Measurements from ENCODE around the gene CPTP.

CPTP gene

DNA sequence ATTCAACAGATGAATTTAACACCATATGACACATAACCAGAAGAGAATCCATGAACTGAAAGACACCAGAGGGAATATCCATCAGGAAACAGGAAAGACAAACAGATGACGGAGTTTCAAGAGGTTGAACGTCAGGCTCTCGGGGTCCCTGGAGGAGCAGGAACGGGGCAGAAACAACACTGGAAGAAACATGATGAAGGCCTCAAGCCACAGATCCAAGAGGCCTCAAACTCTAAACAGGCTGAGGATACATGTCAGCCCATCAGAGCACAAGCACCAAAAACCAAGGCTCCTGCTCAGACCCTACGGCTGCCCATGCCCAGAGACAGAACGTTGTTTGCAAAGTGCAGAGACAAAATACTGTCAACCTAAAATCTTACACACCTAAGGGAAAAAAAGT is 7.2 kb upstream of the CPTP start:
- Histone ChIP-seq H3K36me3 (ENCODE audit: insufficient read depth, low read length) (peaks cover 59% of the 10 kb centered on the region), H3K9ac (ENCODE audit: low read depth, low read length) (no peak overlapping the region), H3K4me3 (ENCODE audit: low read length) (no peak overlapping the region), H3K27me3 (ENCODE audit: control insufficient read depth, insufficient read depth, low read length) (no peaks in the 10 kb centered on the region), H3K4me1 (ENCODE audit: control insufficient read depth, insufficient read depth, low read length) (peaks cover 32% of the 10 kb centered on the region), H3K4me2 (ENCODE audit: low read length) (no peak overlapping the region), H3K9me3 (replicated peaks; ENCODE audit: low read length) (no peaks in the 10 kb centered on the region)

DNA sequence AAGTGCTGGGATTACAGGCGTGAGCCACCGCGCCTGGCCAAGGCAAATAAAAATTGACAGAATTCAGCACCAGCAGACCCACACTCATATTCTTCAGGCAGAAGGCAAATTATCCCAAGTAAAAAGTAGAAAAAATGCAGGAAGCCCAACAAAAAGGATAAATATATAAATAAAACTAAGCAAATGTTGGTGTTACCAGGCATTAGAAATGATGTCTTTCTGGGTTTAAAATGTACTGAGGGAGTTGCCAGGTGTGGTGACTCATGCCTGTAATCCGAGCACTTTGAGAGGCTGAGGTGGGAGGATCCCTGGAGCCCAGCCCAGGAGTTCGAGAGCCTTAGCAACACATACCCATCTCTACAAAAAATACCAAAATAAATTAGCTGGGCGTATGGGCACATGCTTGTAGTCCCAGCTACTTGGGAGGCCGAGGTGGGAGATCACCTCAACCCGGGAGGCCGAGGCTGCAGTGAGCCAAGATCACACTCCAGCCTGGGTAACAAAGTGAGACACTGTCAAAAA is 6.4 kb upstream of the CPTP start:
- H3K4me3 ChIP-seq (ENCODE audit: low read length) = no peak overlapping the region
- H3K4me1 ChIP-seq (ENCODE audit: control insufficient read depth, insufficient read depth, low read length) = peaks cover 38% of the 10 kb centered on the region
- H3K4me2 ChIP-seq (ENCODE audit: low read length) = peak overlapping the region; percentile 28
- H3K9ac ChIP-seq (ENCODE audit: low read depth, low read length) = no peak overlapping the region
- H3K36me3 ChIP-seq (ENCODE audit: insufficient read depth, low read length) = peaks cover 51% of the 10 kb centered on the region
- H3K27me3 ChIP-seq (ENCODE audit: control insufficient read depth, insufficient read depth, low read length) = no peaks in the 10 kb centered on the region
- H3K9me3 ChIP-seq (replicated peaks; ENCODE audit: low read length) = no peaks in the 10 kb centered on the region

- H3K4me2 ChIP-seq (ENCODE audit: low read length) = no peak overlapping the region
- no peak overlapping the region for H3K9ac ChIP-seq (ENCODE audit: low read depth, low read length)
- no peaks in the 10 kb centered on the region for H3K27me3 ChIP-seq (ENCODE audit: control insufficient read depth, insufficient read depth, low read length)
- peaks cover 43% of the 10 kb centered on the region for H3K4me1 ChIP-seq (ENCODE audit: control insufficient read depth, insufficient read depth, low read length)
- H3K4me3 ChIP-seq (ENCODE audit: low read length) = no peak overlapping the region
- H3K36me3 ChIP-seq (ENCODE audit: insufficient read depth, low read length) = peaks cover 43% of the 10 kb centered on the region
- no peaks in the 10 kb centered on the region for H3K9me3 ChIP-seq (replicated peaks; ENCODE audit: low read length)
These were observed 5.6 kb upstream of the CPTP start for GRCh38 chr1:1318777-1319645.

GRCh38 chr1:1319646-1319941 is 5.0 kb upstream of the CPTP start:
- Histone ChIP-seq H3K27me3 (ENCODE audit: control insufficient read depth, insufficient read depth, low read length) (no peaks in the 10 kb centered on the region), H3K4me1 (ENCODE audit: control insufficient read depth, insufficient read depth, low read length) (peaks cover 43% of the 10 kb centered on the region), H3K9ac (ENCODE audit: low read depth, low read length) (no peak overlapping the region), H3K36me3 (ENCODE audit: insufficient read depth, low read length) (peaks cover 37% of the 10 kb centered on the region), H3K4me2 (ENCODE audit: low read length) (no peak overlapping the region), H3K9me3 (replicated peaks; ENCODE audit: low read length) (no peaks in the 10 kb centered on the region), H3K4me3 (ENCODE audit: low read length) (no peak overlapping the region)

DNA sequence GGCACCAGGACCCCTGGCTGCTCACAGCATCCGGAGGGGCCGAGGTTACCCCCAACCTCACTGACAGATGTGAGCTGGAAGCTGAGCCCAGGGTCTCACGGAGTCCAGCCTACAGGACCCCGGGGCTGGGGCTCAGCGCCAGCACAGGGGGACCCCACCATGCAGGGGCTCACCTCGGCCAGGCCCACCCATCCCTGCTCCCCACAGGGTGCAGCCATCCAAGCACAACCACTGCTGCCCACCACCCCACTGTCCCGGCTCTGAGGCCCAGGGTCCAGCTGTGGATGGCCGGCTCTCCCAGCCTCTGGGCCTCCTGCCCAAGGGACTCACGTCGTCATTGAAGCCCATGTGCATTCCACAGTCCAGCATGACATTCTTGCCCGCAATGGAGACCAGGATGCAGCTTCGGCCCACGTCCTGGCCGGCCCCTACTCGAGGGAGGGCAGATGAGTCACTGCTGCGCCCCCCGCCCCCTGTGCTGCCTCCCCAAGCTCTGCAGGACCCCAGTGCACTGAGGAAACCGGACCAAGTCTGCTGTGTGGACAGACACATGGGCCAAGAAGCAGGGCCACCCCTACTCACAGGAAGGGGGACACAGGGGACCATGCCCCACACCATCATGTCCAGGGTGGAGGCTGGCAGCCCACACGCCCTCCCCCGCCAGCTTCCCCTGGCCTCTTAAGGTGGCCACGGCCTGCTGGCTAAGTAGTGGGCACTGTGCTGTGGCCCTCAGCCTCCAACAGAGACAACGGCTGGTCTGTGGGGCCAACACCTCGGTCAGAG is 3.7 kb upstream of the CPTP start:
- H3K4me1 ChIP-seq (ENCODE audit: control insufficient read depth, insufficient read depth, low read length) = peaks cover 49% of the 10 kb centered on the region
- peak overlapping the region; percentile 62 for H3K4me2 ChIP-seq (ENCODE audit: low read length)
- no peak overlapping the region for H3K9ac ChIP-seq (ENCODE audit: low read depth, low read length)
- no peaks in the 10 kb centered on the region for H3K9me3 ChIP-seq (replicated peaks; ENCODE audit: low read length)
- H3K27me3 ChIP-seq (ENCODE audit: control insufficient read depth, insufficient read depth, low read length) = no peaks in the 10 kb centered on the region
- H3K36me3 ChIP-seq (ENCODE audit: insufficient read depth, low read length) = peaks cover 30% of the 10 kb centered on the region
- peak overlapping the region; percentile 39 for H3K4me3 ChIP-seq (ENCODE audit: low read length)

GRCh38 chr1:1321477-1321876 is 3.1 kb upstream of the CPTP start:
- Histone ChIP-seq H3K27me3 (ENCODE audit: control insufficient read depth, insufficient read depth, low read length) (no peaks in the 10 kb centered on the region), H3K9ac (ENCODE audit: low read depth, low read length) (no peak overlapping the region), H3K4me3 (ENCODE audit: low read length) (peak overlapping the region; percentile 39), H3K4me2 (ENCODE audit: low read length) (peak overlapping the region; percentile 62), H3K4me1 (ENCODE audit: control insufficient read depth, insufficient read depth, low read length) (peaks cover 51% of the 10 kb centered on the region), H3K36me3 (ENCODE audit: insufficient read depth, low read length) (peaks cover 27% of the 10 kb centered on the region), H3K9me3 (replicated peaks; ENCODE audit: low read length) (no peaks in the 10 kb centered on the region)

- no peaks in the 10 kb centered on the region for H3K9me3 ChIP-seq (replicated peaks; ENCODE audit: low read length)
- H3K4me1 ChIP-seq (ENCODE audit: control insufficient read depth, insufficient read depth, low read length) = peaks cover 51% of the 10 kb centered on the region
- H3K36me3 ChIP-seq (ENCODE audit: insufficient read depth, low read length) = peaks cover 30% of the 10 kb centered on the region
- no peaks in the 10 kb centered on the region for H3K27me3 ChIP-seq (ENCODE audit: control insufficient read depth, insufficient read depth, low read length)
- no peak overlapping the region for H3K4me3 ChIP-seq (ENCODE audit: low read length)
- H3K9ac ChIP-seq (ENCODE audit: low read depth, low read length) = no peak overlapping the region
- H3K4me2 ChIP-seq (ENCODE audit: low read length) = peak overlapping the region; percentile 15
These were observed 2.2 kb upstream of the CPTP start for GRCh38 chr1:1322418-1322817.

- no peak overlapping the region for H3K9ac ChIP-seq (ENCODE audit: low read depth, low read length)
- peaks cover 45% of the 10 kb centered on the region for H3K4me1 ChIP-seq (ENCODE audit: control insufficient read depth, insufficient read depth, low read length)
- no peaks in the 10 kb centered on the region for H3K9me3 ChIP-seq (replicated peaks; ENCODE audit: low read length)
- H3K27me3 ChIP-seq (ENCODE audit: control insufficient read depth, insufficient read depth, low read length) = no peaks in the 10 kb centered on the region
- peaks cover 32% of the 10 kb centered on the region for H3K36me3 ChIP-seq (ENCODE audit: insufficient read depth, low read length)
- H3K4me2 ChIP-seq (ENCODE audit: low read length) = peak overlapping the region; percentile 71
- H3K4me3 ChIP-seq (ENCODE audit: low read length) = no peak overlapping the region
These were observed 1.6 kb upstream of the CPTP start for GRCh38 chr1:1322952-1323351.

GRCh38 chr1:1324084-1324523 is 498 bp upstream of the CPTP start:
- no peaks in the 10 kb centered on the region for H3K27me3 ChIP-seq (ENCODE audit: control insufficient read depth, insufficient read depth, low read length)
- H3K36me3 ChIP-seq (ENCODE audit: insufficient read depth, low read length) = peaks cover 31% of the 10 kb centered on the region
- H3K9me3 ChIP-seq (replicated peaks; ENCODE audit: low read length) = no peaks in the 10 kb centered on the region
- H3K4me3 ChIP-seq (ENCODE audit: low read length) = peak overlapping the region; percentile 99
- peak overlapping the region; percentile 98 for H3K9ac ChIP-seq (ENCODE audit: low read depth, low read length)
- H3K4me1 ChIP-seq (ENCODE audit: control insufficient read depth, insufficient read depth, low read length) = peaks cover 35% of the 10 kb centered on the region
- H3K4me2 ChIP-seq (ENCODE audit: low read length) = peak overlapping the region; percentile 85

GRCh38 chr1:1325288-1326074 is 879 bp downstream of the CPTP start:
- Histone ChIP-seq H3K4me2 (ENCODE audit: low read length) (peak overlapping the region; percentile 84), H3K36me3 (ENCODE audit: insufficient read depth, low read length) (peaks cover 17% of the 10 kb centered on the region), H3K4me3 (ENCODE audit: low read length) (peak overlapping the region; percentile 99), H3K9ac (ENCODE audit: low read depth, low read length) (peak overlapping the region; percentile 95), H3K27me3 (ENCODE audit: control insufficient read depth, insufficient read depth, low read length) (no peaks in the 10 kb centered on the region), H3K9me3 (replicated peaks; ENCODE audit: low read length) (no peaks in the 10 kb centered on the region), H3K4me1 (ENCODE audit: control insufficient read depth, insufficient read depth, low read length) (peaks cover 36% of the 10 kb centered on the region)

DNA sequence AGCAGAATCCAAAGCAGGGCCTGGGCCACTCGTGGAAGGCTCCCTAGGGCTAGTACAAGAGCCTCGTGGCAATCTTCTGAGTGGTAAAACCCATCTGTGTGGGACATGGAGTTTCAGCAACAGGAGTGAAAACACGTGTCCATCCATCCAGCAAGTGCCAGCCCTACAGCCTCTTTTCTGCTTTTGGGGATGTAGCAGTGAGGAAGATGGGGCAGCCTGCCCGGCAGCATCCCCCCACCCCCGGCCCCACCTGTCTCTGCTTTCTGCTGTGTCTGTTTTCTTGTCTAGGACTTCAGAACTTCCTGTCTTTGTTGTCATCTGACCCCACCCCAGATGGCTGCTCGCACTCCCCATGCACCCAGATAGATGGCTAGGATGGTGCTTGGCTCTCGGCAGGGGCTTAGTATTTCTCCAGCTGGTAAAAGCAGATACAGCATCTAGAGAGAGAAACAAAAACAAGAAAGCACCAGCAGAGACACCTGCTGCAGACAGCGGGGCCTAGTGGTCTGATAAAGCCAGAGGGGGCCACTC is 1.5 kb downstream of the CPTP start:
- H3K27me3 ChIP-seq (ENCODE audit: control insufficient read depth, insufficient read depth, low read length) = no peaks in the 10 kb centered on the region
- peaks cover 36% of the 10 kb centered on the region for H3K4me1 ChIP-seq (ENCODE audit: control insufficient read depth, insufficient read depth, low read length)
- H3K4me2 ChIP-seq (ENCODE audit: low read length) = peak overlapping the region; percentile 84
- peaks cover 16% of the 10 kb centered on the region for H3K36me3 ChIP-seq (ENCODE audit: insufficient read depth, low read length)
- H3K4me3 ChIP-seq (ENCODE audit: low read length) = peak overlapping the region; percentile 99
- H3K9me3 ChIP-seq (replicated peaks; ENCODE audit: low read length) = no peaks in the 10 kb centered on the region
- H3K9ac ChIP-seq (ENCODE audit: low read depth, low read length) = peak overlapping the region; percentile 95

All from skeletal muscle satellite cell (primary cell).